Right kidney (tissue), 1 donor: ENCODE results near the gene BTNL8.
"Not testable (repeated sequence)": the region's sequence is repeated elsewhere in the genome, so short reads cannot be mapped to it uniquely, and the experiment has no call there.

Source experiments
- DNase-seq: peaks from one replicate; pipeline ENCODE4 v3.0.0-alpha.2; 2016

The BTNL8 gene

DNA sequence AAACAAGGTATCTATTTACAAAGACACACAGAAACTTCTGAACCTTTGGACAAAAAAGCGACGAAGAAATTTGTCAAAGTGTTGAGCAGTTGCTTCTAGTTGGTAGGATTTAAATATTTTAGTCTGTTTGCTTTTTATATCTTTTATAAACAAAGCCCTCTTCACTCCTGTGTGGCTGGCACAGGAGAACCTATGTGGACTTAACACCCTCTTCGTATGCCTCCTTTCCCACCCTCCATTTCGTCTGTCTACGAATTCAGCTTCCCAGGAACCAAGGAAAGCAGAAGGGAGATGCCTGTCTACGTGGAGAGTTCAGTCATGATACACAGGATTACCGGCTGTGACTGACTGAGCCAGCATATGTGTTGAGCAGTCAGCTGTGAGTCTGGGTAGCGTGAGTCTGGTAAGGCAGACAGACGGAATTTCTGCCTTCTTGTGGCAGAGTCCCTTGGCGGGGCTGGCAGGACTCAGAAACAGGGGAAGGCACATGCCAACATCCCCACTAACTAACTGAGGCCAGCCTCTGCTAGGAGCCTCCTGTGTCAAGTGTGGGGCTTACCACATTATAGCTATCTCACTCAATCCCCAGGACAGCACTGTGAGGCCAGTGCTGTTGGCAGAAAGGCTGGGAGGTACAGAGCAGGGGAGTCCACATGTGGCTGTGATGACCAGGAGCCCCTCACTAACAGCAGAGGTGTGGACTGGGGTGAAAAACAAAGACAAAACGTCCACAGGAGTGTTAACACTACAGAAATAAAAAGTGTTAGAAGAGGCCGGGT, 24.0 kb upstream of the BTNL8 start:
- no peak for DNase-seq

DNA sequence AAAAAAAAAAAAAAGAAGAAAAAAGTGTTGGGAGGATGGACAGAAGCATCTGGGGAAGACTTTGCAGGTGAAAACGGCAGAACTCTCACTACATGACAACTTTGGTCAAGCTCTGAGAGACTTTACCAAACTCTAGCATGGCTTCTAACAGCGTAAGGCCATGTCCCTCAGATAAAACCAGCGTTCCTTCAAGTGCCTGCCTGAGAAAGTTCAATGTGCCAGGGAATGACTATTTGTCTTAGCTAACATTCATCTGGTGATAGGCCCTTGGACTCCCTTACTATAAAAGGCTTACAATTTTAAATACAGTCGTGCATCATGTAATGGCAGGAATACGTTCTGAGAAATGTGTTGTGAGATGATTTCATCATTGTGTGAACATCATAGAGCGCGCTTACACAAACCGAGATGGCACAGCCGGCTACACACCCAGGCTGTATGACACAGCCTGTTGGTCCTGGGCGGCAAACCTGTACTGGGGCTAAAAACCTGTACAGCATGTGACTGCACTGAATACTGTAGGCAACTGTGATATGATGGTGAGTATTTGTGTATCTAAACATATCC, 23.0 kb upstream of the BTNL8 start:
- no peak for DNase-seq

DNA sequence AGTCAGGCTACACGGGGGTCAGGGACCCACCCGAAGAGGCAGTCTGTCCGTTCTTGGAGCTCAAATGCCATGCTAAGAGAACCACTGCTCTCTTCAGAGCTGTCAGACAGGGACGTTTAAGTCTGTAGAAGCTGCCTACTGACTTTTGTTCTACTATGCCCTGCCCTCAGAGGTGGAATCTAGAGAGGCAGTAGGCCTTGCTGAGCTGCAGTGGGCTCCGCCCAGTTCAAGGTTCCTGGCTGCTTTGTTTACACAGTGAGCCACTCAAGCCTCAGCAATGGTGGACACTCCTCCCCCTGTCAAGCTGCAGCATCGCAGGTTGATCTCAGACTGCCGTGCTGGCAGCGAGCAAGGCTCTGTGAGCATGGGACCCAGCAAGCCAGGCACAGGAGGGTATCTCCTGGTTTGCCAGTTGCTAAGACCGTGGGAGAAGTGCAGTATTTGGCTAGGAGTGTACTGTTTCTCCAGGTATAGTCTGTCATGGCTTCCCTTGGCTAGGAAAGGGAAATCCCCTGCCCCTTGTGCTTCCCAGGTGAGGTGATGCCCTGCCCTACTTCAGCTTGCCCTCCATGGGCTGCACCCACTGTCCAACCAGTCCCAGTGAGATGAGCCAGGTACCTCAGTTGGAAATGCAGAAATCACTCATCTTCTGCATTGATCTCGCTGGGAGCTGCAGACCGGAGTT, 13.0 kb upstream of the BTNL8 start:
- not testable (repeated sequence) for DNase-seq

DNA sequence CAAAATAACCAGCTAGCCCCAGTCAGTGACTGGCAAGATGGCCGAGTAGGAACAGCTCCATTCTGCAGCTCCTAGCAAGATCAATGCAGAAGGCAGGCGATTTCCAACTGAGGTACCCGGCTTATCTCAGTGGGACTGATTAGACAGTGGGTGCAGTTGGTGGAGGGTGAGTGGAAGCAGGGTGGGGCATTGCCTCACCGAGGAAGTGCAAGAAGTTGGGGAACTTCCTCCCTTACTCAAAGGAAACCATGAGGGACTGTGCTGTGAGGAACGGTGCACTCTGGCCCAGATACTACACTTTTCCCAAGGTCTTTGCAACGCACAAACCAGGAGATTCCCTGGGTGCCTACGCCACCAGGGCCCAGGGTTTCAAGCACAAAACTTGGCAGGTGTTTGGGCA, 9.6 kb upstream of the BTNL8 start:
- DNase-seq = no peak

DNA sequence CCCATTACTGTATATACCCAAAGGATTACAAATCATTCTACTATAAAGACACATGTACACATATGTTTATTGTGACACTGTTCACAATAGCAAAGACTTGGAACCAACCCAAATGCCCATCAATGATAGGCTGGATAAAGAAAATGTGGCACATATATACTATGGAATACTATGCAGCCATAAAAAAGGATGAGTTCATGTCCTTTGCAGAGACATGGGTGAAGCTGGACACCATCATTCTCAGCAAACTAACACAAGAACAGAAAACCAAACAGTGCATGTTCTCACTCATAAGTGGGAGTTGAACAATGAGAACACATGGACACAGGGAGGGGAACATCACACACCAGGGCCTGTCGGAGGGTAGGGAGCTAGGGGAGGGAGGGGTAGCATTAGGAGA, 3.6 kb upstream of the BTNL8 start:
- not testable (repeated sequence) for DNase-seq

DNA sequence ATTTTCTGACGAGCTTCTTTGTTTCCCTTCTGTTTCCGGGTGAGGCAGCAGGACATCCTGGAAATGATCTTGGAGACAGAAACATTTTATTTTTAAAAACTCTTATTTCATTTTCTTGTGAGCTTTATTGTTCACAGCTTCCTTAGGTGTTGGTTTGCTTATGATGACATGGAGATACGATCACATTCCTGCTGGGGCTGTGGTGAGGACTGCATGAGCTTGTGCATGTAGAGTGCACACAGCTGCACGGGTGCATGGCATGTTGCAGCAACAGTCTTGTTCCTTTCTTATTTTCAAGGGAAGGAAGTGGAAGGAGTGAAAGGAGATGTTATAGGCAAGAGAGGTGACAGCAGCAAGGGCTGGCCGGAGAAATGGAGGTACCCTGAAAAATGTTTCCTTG, 1.2 kb downstream of the BTNL8 start:
- DNase-seq = no peak

DNA sequence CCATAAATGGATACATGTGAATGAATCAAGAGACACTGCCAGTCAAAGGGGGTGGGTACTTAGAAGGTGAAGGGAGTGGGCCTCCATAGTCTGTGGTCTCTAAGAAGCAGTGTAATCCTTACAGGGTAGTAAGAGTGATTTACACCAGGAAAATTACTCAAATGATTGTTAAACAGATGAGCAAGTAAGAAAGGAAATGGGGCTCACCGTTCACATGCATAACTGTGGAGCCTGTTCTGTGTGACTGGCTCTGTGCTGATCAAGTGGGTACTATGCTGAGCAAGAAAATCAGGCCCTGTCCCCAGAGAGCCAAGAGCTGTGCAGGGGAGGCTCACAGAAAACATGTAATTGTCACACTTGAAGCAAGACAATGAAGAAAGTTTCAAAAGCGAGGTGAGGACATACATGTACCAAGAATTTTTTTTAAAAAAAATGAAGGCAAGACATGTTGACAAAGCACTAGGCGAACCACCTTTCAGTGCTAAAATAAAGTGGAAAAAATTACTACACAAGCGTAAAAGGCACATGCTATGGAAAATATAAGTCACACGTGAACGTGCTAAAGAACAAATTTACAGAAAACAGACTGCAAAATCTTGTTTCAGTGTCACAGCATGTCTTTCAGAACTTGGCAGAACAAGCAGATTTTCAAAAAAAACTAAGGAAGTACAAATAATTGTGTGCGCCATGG, 2.5 kb downstream of the BTNL8 start:
- DNase-seq = no peak

DNA sequence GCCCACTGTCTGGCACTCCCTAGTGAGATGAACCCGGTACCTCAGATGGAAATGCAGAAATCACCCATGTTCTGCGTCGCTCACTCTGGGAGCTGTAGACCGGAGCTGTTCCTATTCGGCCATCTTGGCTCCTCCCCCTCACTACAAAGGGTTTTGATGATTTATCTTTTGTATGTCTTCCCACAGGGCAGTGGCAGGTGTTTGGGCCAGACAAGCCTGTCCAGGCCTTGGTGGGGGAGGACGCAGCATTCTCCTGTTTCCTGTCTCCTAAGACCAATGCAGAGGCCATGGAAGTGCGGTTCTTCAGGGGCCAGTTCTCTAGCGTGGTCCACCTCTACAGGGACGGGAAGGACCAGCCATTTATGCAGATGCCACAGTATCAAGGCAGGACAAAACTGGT, 9.4 kb downstream of the BTNL8 start:
- DNase-seq = no peak

DNA sequence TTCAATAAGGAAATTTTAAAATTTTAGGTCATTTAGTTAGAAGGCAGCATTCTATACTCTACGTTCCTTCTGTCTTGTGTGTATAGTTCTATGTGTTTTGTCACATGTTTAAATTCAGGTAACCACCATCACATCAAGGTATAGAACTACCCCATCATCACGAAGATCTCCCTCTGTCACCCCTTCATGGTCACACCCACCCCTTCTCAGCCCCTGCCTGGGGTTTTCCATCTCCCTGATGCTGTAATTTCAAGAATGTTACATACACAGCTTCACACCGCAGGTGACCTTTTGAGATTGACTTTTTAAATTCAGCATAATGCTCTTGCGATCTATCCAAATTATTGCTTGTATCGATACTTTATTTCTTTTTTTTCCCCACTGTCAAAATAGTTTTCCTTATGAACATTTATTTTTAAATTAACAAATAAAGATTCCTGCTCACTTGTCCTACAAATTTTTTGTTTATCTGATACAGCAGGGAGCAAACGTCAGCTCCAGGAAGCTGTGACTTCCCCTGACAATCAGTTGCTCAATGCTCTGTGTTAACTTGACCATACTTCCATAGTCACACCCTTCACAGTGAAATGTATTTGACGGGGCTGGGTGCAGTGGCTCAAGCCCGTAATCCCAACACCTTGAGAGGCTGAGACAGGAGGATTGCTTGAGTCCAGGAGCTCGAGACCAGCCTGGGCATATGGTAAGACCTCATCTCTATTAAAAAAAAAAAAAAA, 10.2 kb downstream of the BTNL8 start:
- DNase-seq = no peak

DNA sequence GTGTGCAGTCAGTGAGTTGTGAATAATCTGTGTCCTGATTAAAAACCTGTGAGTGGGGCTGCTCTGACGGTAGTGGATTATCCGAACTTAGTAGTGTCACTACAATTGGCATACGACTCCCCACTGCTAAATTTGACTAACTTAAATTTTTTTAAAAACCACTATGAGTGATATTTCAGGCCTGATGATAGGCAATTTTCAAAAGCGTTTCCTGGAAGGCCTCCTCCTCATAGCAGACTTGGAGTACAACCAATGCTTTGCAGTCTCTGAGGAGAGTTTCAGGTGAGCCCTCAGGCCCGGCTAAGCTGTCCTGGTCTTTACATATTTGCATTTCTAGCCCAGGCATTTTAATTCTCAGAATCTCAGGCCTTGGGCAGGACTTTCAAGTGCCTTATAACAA, 10.8 kb downstream of the BTNL8 start:
- no peak for DNase-seq

DNA sequence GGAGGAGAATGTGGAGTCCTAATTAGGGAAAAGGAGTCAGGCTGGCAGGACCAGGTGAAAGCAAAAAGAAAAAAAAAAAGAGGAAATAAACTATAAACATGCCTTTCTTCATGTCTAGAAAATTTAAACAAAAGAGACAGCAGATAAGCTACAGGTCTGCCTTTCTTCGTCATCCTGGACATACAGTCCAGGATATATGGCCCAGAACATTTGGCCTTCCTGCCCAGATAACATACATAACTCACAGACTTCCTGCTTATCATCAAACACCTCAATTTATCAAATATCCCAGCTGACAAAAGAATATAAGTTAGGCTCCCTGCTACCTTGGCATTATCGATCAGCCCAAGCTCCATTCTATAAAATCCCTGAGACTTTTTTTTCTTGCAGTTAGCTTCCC, 11.2 kb downstream of the BTNL8 start:
- DNase-seq = no peak

DNA sequence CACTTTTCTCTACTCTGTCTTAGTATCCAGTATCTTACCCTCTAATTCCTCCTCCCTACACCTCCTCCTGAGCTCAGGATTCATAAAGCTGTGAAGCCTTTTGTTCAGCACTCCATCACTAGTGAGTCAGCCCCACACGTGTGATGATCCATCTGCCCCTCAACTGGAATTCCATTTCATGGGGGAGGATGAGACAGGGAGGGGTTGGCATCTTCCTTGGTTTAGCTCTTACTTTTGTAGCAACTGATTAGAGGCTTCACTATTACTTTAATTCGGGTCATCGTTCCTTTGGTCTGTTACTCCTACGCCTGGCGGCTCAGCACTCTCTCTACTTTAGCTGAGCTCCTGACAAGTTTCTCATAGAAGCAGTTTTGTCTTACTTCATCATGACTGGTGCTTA, 11.8 kb downstream of the BTNL8 start:
- DNase-seq = no peak

DNA sequence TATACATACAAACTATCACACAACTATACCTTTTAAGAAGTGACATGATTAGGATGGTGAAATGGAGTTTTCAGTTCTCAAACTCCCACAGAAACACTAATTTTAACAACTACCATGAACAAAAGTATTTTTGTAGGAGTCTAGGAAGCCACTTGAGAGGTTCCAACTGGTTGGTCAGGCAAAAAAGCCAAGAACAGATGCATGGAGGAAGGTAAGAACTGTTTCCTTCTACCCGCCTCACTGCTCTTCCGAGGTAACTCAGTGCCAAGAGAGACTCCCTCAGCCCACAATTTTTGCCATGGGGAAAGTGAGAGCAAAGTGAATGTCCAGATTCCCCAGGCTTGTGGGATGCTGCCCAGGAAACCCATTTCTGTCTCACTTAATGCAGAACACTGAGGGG, 15.7 kb downstream of the BTNL8 start:
- no peak for DNase-seq

DNA sequence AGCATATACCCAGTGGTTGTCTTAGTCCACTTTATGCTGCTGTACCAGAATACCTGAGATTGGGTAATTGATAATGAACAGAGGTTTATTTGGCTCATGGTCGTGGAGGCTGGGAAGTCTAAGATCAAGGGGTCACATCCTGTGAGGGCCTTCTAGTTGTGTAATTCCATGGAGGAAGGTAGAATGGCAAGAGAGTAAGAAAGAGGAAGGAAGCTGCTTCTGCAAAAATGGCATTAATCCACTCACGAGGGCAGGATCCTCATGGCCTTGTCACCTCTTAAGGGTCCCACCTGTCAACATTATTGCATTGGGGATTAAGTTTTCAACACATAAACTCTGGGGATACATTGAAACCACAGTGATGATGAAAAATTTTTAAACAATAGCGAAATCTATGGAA, 17.0 kb downstream of the BTNL8 start:
- no peak for DNase-seq

DNA sequence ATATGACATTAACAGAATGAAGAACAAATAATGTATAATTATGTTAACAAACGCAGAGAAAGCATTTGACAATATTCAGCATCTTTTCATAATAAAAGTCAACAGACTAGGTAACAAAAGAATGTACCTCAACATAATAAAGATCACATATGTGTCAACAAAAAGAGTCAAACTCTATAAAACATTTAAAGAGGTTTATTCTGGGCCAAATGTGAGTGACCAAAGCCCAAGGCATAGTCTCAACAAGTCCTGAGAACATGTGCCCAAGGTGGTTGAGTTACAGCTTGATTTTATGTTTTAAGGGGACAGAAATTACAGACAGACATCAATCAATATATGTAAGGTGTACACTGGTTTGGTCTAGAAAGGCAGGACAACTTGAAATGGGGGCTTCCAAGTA, 19.4 kb downstream of the BTNL8 start:
- no peak for DNase-seq

DNA sequence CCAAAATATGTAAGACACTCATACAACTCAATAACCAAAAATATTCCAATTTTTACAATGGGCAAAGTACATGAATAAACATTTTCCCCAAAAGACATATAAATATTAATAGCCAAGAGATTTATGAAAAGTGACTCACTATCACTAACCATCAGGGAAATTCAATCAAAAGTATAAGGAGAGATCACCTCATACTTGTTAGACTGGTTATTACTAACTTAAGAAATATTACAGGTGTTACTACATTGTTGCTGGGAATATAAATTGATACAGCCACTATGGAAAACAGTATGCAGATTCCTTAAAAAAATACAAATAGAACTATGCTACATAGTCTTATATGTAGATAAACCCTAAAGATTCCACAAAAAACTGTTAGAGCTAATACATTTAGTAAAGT, 21.8 kb downstream of the BTNL8 start:
- no peak for DNase-seq

DNA sequence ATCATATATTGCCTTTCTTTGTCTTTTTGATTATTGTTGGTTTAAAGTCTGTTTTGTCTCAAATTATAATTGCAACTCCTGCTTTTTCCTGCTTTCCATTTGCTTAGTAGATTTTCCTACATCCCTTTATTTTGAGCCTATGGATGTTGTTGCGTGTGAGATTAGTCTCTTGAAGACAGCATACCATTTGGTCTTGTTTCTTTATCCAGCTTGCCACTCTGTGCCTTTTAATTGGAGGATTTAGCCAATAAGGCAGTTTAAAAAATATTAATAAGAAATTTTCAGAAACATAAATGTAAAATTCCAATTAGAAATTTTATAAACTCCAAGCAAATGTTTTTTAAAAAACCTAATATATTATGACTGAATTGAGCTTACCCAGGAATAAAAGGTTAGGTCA, 24.0 kb downstream of the BTNL8 start:
- DNase-seq = no peak

DNA sequence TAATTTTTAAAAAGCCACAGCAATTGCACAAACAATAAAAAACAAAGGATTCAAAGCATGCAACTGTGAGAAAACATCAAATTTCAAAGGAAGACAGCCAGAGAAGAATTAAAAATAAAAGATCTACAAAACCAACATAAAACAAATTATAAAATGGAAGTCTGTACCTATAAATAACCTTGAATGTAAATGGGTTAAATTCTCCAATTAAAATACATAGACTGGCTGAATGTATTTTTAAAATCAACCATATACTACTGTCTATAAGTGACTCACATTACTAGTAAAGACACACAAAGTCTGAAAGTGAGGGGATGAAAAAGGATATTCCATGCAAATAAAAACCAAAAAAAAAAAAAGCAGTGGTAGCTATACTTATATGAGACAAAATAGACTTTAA, 33.7 kb downstream of the BTNL8 start:
- no peak for DNase-seq

DNA sequence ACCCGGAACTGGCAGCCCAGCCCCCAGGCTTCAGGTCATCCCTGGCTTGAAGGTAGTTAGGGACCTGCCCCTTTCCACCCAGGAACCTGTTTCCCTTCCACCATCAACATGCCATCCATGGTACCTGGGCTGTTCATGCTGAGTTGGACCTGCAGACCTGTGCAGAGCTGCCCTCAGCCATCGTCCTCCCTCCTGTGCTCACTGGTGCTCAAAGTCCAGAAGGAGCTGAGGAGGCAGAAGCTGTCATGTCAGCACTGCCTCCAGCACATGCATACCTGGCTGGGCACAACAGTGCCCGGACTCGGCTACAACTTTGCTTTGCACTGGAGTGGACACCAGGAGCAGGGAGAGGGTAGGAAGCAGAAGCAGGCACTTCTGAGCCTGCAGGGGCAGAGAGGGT, 36.2 kb downstream of the BTNL8 start:
- no peak for DNase-seq

DNA sequence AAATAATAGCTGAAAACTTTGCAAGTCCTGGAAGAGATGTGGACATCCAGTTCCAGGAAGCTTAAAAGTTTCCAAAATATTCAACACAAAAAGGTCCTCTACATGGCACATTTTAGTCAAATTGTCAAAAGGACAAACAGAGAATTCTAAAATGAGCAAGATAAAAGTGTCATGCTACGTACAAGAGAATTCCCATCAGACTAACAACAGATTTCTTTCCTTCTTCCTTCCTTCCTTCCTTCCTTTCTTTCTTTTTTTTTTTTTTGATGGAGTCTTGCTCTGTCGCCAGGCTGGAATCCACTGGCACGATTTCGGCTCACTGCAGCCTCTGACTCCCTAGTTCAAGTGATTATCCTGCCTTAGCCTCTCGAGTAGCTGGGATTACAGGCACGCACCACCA, 39.3 kb downstream of the BTNL8 start:
- DNase-seq = no peak

DNA sequence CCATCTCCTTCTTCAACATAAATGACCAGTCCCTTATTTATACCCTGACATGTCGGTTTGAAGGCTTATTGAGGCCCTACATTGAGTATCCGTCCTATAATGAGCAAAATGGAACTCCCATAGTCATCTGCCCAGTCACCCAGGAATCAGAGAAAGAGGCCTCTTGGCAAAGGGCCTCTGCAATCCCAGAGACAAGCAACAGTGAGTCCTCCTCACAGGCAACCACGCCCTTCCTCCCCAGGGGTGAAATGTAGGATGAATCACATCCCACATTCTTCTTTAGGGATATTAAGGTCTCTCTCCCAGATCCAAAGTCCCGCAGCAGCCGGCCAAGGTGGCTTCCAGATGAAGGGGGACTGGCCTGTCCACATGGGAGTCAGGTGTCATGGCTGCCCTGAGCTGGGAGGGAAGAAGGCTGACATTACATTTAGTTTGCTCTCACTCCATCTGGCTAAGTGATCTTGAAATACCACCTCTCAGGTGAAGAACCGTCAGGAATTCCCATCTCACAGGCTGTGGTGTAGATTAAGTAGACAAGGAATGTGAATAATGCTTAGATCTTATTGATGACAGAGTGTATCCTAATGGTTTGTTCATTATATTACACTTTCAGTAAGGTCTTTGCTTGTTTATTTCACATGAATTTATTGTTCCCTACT, 51.5 kb downstream of the BTNL8 start:
- no peak for DNase-seq

DNA sequence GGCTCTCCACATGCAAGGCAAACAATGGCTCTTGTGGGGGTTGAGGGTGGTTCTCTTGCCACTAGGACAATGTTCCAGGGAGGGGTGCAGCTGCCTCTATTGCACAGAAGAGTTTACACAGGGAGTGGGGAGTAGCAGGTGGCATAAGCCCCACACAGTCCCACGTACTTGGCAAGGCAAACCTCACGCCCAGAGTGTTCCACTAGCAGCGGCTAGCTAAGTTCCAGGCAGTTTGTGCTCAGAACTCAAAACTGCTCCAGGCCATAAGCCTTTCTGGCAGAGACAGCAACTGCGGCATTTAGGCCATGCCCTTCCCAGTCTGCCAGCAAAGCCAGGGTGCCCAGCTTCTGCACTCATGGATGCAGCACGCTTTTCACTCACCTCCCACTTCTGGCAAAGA, 60.7 kb downstream of the BTNL8 start:
- DNase-seq = no peak
